Trophoblast cell (in vitro differentiated cells and primary cell): ENCODE results near the gene ASTN1.
A peak's percentile ranks its signal among the peaks of the same experiment; 100 is the strongest.

ENCODE experiments used
- DNase-seq, 2 donors: peaks; one replicate each; pipeline ENCODE4 v3.0.0-alpha.2; 2016
- H2AFZ ChIP-seq: 2 replicates; pipeline ENCODE4 v1.6.1; 2013; ENCODE audit warnings: low read length, moderate library complexity, mild to moderate bottlenecking; ENCODE audit not compliant: insufficient read depth, poor library complexity
- H2AK5ac ChIP-seq: 2 replicates; pipeline ENCODE4 v1.6.1; 2013; ENCODE audit warnings: mild to moderate bottlenecking, low read length
- H2BK120ac ChIP-seq: 2 replicates; pipeline ENCODE4 v1.6.1; 2013; ENCODE audit warnings: low read length, mild to moderate bottlenecking, moderate library complexity; ENCODE audit not compliant: insufficient read depth, poor library complexity
- H2BK12ac ChIP-seq: 2 replicates; pipeline ENCODE4 v1.6.1; 2013; ENCODE audit warnings: mild to moderate bottlenecking, low read length, moderate library complexity
- H2BK5ac ChIP-seq: 2 replicates; pipeline ENCODE4 v1.6.1; 2013; ENCODE audit warnings: low read length, low read depth, moderate library complexity, mild to moderate bottlenecking; ENCODE audit not compliant: poor library complexity
- H3K14ac ChIP-seq: 2 replicates; pipeline ENCODE4 v1.6.1; 2013; ENCODE audit warnings: mild to moderate bottlenecking, low read length
- H3K18ac ChIP-seq: 2 replicates; pipeline ENCODE4 v1.6.1; 2013; ENCODE audit warnings: mild to moderate bottlenecking, low read length
- H3K23ac ChIP-seq: 2 replicates; pipeline ENCODE4 v1.6.1; 2013; ENCODE audit warnings: low read length
- H3K27ac ChIP-seq: 2 replicates; pipeline ENCODE4 v1.5.1; 2013; ENCODE audit warnings: low read depth, mild to moderate bottlenecking, inconsistent platforms, low read length, moderate library complexity
- H3K27me3 ChIP-seq: 2 replicates; pipeline ENCODE4 v1.6.1; 2013; ENCODE audit warnings: inconsistent platforms, mild to moderate bottlenecking, low read length, moderate library complexity; ENCODE audit not compliant: insufficient read depth
- H3K36me3 ChIP-seq, 2 experiments: 1 replicate in 1 of 2; 2 replicates in 1 of 2; pipeline ENCODE4 v1.6.1; 2013; ENCODE audit warnings: low read length in 2 of 2, mild to moderate bottlenecking in 2 of 2, moderate library complexity in 1 of 2; ENCODE audit not compliant: insufficient read depth in 2 of 2, control insufficient read depth in 1 of 2
- H3K4ac ChIP-seq: 2 replicates; pipeline ENCODE4 v1.6.1; 2013; ENCODE audit warnings: low read depth, mild to moderate bottlenecking, low read length, moderate library complexity
- H3K4me1 ChIP-seq, 2 experiments: 1 replicate in 1 of 2; 2 replicates in 1 of 2; pipeline ENCODE4 v1.6.1; 2013; ENCODE audit warnings: low read length in 2 of 2, mild to moderate bottlenecking in 2 of 2, moderate library complexity in 1 of 2; ENCODE audit not compliant: insufficient read depth in 2 of 2, control insufficient read depth in 1 of 2
- H3K4me2 ChIP-seq: 2 replicates; pipeline ENCODE4 v1.6.1; 2013; ENCODE audit warnings: inconsistent platforms, mild to moderate bottlenecking, low read length, moderate library complexity
- H3K4me3 ChIP-seq: 2 replicates; pipeline ENCODE4 v1.5.1; 2013; ENCODE audit warnings: mild to moderate bottlenecking, low read depth, low read length, inconsistent platforms
- H3K79me1 ChIP-seq: one replicate; pipeline ENCODE4 v1.6.1; 2013; ENCODE audit warnings: low read length
- H3K79me2 ChIP-seq: 2 replicates; pipeline ENCODE4 v1.6.1; 2013; ENCODE audit warnings: low read length, mild to moderate bottlenecking; ENCODE audit not compliant: control insufficient read depth, insufficient read depth, poor library complexity
- H3K9ac ChIP-seq: 2 replicates; pipeline ENCODE4 v1.6.1; 2013; ENCODE audit warnings: mild to moderate bottlenecking, low read length
- H3K9me3 ChIP-seq: 2 replicates; pipeline ENCODE4 v1.6.1; 2013; ENCODE audit warnings: low read depth, mild to moderate bottlenecking, control low read depth, inconsistent platforms, low read length; ENCODE audit not compliant: insufficient read depth
- H4K12ac ChIP-seq: 2 replicates; pipeline ENCODE4 v1.6.1; 2013; ENCODE audit warnings: low read depth, mild to moderate bottlenecking, low read length, moderate library complexity
- H4K8ac ChIP-seq: 2 replicates; pipeline ENCODE4 v1.6.1; 2013; ENCODE audit warnings: low read depth, mild to moderate bottlenecking, low read length, moderate library complexity
- H4K91ac ChIP-seq: one replicate; pipeline ENCODE4 v1.6.1; 2013; ENCODE audit warnings: low read depth, mild to moderate bottlenecking, low read length, moderate library complexity
- WGBS: extraction: QIAGEN DNeasy Blood & Tissue Kit; methylation state at CpG from one replicate; pipeline ENCODE4 v1.1.7; 2013; ENCODE audit warnings: missing lambda C conversion rate; ENCODE audit not compliant: insufficient read length, insufficient coverage; ENCODE audit errors: extremely low coverage; 5-methylcytosine and 5-hydroxymethylcytosine counted together

Gene ASTN1

GRCh38 chr1:176949033-176949662 lies 215.4 kb downstream of the ASTN1 start:
- H3K4me1 ChIP-seq: no peaks in the 10 kb centered on the region
- no CpG with 5 or more reads among the region's 17 CpGs for WGBS
- no peak overlapping the region for H3K23ac ChIP-seq
- H2BK120ac ChIP-seq: no peak overlapping the region
- no peak overlapping the region for H3K18ac ChIP-seq
- no peak overlapping the region for H3K9ac ChIP-seq
- H2BK12ac ChIP-seq: no peak overlapping the region
- H3K4me2 ChIP-seq: no peak overlapping the region
- no peak overlapping the region for H4K91ac ChIP-seq
- H3K4me3 ChIP-seq: no peak overlapping the region
- no peaks in the 10 kb centered on the region for H3K36me3 ChIP-seq
- H3K79me2 ChIP-seq: no peaks in the 10 kb centered on the region
- H3K4ac ChIP-seq: no peak overlapping the region
- H2AFZ ChIP-seq: no peak overlapping the region
- peak; percentile 83 to 87 for DNase-seq
- H3K9me3 ChIP-seq: no peaks in the 10 kb centered on the region
- H3K27me3 ChIP-seq: no peaks in the 10 kb centered on the region
- H3K14ac ChIP-seq: no peak overlapping the region
- H2BK5ac ChIP-seq: no peak overlapping the region
- H3K27ac ChIP-seq: no peak overlapping the region
- no peak overlapping the region for H4K8ac ChIP-seq
- no peaks in the 10 kb centered on the region for H3K79me1 ChIP-seq
- no peak overlapping the region for H4K12ac ChIP-seq
- H2AK5ac ChIP-seq: no peak overlapping the region

- no peaks in the 10 kb centered on the region for H3K27me3 ChIP-seq
- H3K4me2 ChIP-seq: no peak overlapping the region
- H3K27ac ChIP-seq: no peak overlapping the region
- no peak overlapping the region for H3K23ac ChIP-seq
- no peaks in the 10 kb centered on the region for H3K79me1 ChIP-seq
- no peak overlapping the region for H3K4me3 ChIP-seq
- H3K18ac ChIP-seq: no peak overlapping the region
- no peak overlapping the region for H4K12ac ChIP-seq
- no peak overlapping the region for H4K8ac ChIP-seq
- no peaks in the 10 kb centered on the region for H3K79me2 ChIP-seq
- no peak overlapping the region for H2BK120ac ChIP-seq
- H3K4ac ChIP-seq: no peak overlapping the region
- H2AFZ ChIP-seq: no peak overlapping the region
- no peak overlapping the region for H2BK5ac ChIP-seq
- no peaks in the 10 kb centered on the region for H3K36me3 ChIP-seq
- no peak overlapping the region for H2AK5ac ChIP-seq
- no peak overlapping the region for H3K14ac ChIP-seq
- H2BK12ac ChIP-seq: no peak overlapping the region
- H4K91ac ChIP-seq: no peak overlapping the region
- no peaks in the 10 kb centered on the region for H3K4me1 ChIP-seq
- no CpG with 5 or more reads among the region's 4 CpGs for WGBS
- H3K9ac ChIP-seq: no peak overlapping the region
- no peaks in the 10 kb centered on the region for H3K9me3 ChIP-seq
- DNase-seq: no peak
Measured at GRCh38 chr1:176944606-176945005, 219.9 kb downstream of the ASTN1 start.

- no CpG with 5 or more reads among the region's 4 CpGs for WGBS
Measured at GRCh38 chr1:176943783-176944182, 220.7 kb downstream of the ASTN1 start.

GRCh38 chr1:176942346-176942745 lies 222.2 kb downstream of the ASTN1 start:
- WGBS: no CpG with 5 or more reads among the region's 1 CpG

More at GRCh38 chr1:176943783-176944182, 220.7 kb downstream of the ASTN1 start:
- no peak overlapping the region for H3K9ac ChIP-seq
- H4K91ac ChIP-seq: no peak overlapping the region
- H3K23ac ChIP-seq: no peak overlapping the region
- no peak overlapping the region for H2AFZ ChIP-seq
- H3K18ac ChIP-seq: no peak overlapping the region
- H2BK5ac ChIP-seq: no peak overlapping the region
- H3K14ac ChIP-seq: no peak overlapping the region
- no peaks in the 10 kb centered on the region for H3K79me1 ChIP-seq
- no peak overlapping the region for H3K4me3 ChIP-seq
- no peaks in the 10 kb centered on the region for H3K36me3 ChIP-seq
- H3K9me3 ChIP-seq: no peaks in the 10 kb centered on the region
- no peak overlapping the region for H3K4ac ChIP-seq
- no peak for DNase-seq
- H3K4me1 ChIP-seq: no peaks in the 10 kb centered on the region
- no peak overlapping the region for H4K8ac ChIP-seq
- H3K27me3 ChIP-seq: no peaks in the 10 kb centered on the region
- no peak overlapping the region for H3K27ac ChIP-seq
- H3K4me2 ChIP-seq: no peak overlapping the region
- H2BK12ac ChIP-seq: no peak overlapping the region
- no peak overlapping the region for H2AK5ac ChIP-seq
- H3K79me2 ChIP-seq: no peaks in the 10 kb centered on the region
- H2BK120ac ChIP-seq: no peak overlapping the region
- no peak overlapping the region for H4K12ac ChIP-seq

More at GRCh38 chr1:176942346-176942745, 222.2 kb downstream of the ASTN1 start:
- Histone ChIP-seq H3K18ac (no peak overlapping the region), H2BK12ac (no peak overlapping the region), H4K8ac (no peak overlapping the region), H2AFZ (no peak overlapping the region), H3K23ac (no peak overlapping the region), H2BK120ac (no peak overlapping the region), H3K9me3 (no peaks in the 10 kb centered on the region), H4K91ac (no peak overlapping the region), H3K4me2 (no peak overlapping the region), H3K27ac (no peak overlapping the region), H3K14ac (no peak overlapping the region), H3K4me3 (no peak overlapping the region), H2BK5ac (no peak overlapping the region), H3K4ac (no peak overlapping the region), H3K4me1 (no peaks in the 10 kb centered on the region), H4K12ac (no peak overlapping the region), H3K79me2 (no peaks in the 10 kb centered on the region), H3K36me3 (no peaks in the 10 kb centered on the region), H3K9ac (no peak overlapping the region), H3K27me3 (no peaks in the 10 kb centered on the region), H3K79me1 (no peaks in the 10 kb centered on the region), H2AK5ac (no peak overlapping the region)
- DNase-seq: no peak
